HepG2 (cell line): ENCODE results near the gene MRPL27. TPM values are rescaled to one million over a fixed set of nuclear protein-coding genes. Genes with fewer than 3 reads are reported as not detected.
A peak's percentile ranks its signal among the peaks of the same experiment; 100 is the strongest.

Source experiments
- ASH2L ChIP-seq: fragments of 300-600, 200-600 bp; sonication (generic); IDR thresholded peaks from 2 replicates; pipeline ENCODE4 v1.7.0; 2017; ENCODE audit warnings: low read depth, mild to moderate bottlenecking, moderate library complexity, mixed read lengths, low read length; ENCODE audit not compliant: insufficient read length
- BORCS8-MEF2B ChIP-seq: sonication (generic); formaldehyde crosslinking; IDR thresholded peaks from 2 replicates; pipeline ENCODE4 v1.8.0; 2022; ENCODE audit warnings: mild to moderate bottlenecking, missing genetic modification reagents
- E2F2 ChIP-seq: sonication (generic); formaldehyde crosslinking; IDR thresholded peaks from 2 replicates; pipeline ENCODE4 v1.4.0; 2020; ENCODE audit warnings: missing genetic modification reagents, borderline replicate concordance
- ETS1 ChIP-seq: sonication (generic); formaldehyde crosslinking; IDR thresholded peaks from 2 replicates; pipeline ENCODE4 v1.4.0; 2020; ENCODE audit warnings: missing genetic modification reagents
- HMG20A ChIP-seq: IDR thresholded peaks from 2 replicates; pipeline ENCODE4 v1.6.1; 2016; ENCODE audit warnings: borderline replicate concordance
- ISL2 ChIP-seq: sonication (generic); formaldehyde crosslinking; IDR thresholded peaks from 2 replicates; pipeline ENCODE4 v1.5.0; 2020; ENCODE audit warnings: missing genetic modification reagents
- ISX ChIP-seq: sonication (generic); formaldehyde crosslinking; conservative IDR thresholded peaks from 2 replicates; pipeline ENCODE4 v1.5.0; 2020; ENCODE audit warnings: missing genetic modification reagents
- MAFK ChIP-seq, 2 experiments: IDR thresholded peaks in 1 of 2; conservative IDR thresholded peaks in 1 of 2; 2 replicates each; pipeline ENCODE4 v1.6.1; 2011; ENCODE audit warnings: improper control_type of control experiment in 2 of 2, low read length in 2 of 2
- MLLT10 ChIP-seq: sonication (generic); formaldehyde crosslinking; IDR thresholded peaks from 2 replicates; pipeline ENCODE4 v1.4.0; 2020; ENCODE audit warnings: missing genetic modification reagents
- NCOA5 ChIP-seq: sonication (generic); formaldehyde crosslinking; IDR thresholded peaks from 2 replicates; pipeline ENCODE4 v1.4.0; 2020; ENCODE audit warnings: missing genetic modification reagents
- RFX5 ChIP-seq: IDR thresholded peaks from 2 replicates; pipeline ENCODE4 v1.6.1; 2011; ENCODE audit warnings: low read depth, low read length, improper control_type of control experiment
- RFXAP ChIP-seq: sonication (generic); formaldehyde crosslinking; IDR thresholded peaks from 2 replicates; pipeline ENCODE4 v1.4.0; 2020; ENCODE audit warnings: missing genetic modification reagents, borderline replicate concordance
- ZNF10 ChIP-seq: sonication (generic); formaldehyde crosslinking; IDR thresholded peaks from 2 replicates; pipeline ENCODE4 v1.4.0; 2020; ENCODE audit warnings: mild to moderate bottlenecking, low read depth, missing genetic modification reagents, borderline replicate concordance
- ZNF230 ChIP-seq: sonication (generic); formaldehyde crosslinking; IDR thresholded peaks from 2 replicates; pipeline ENCODE4 v1.4.0; 2020; ENCODE audit warnings: mild to moderate bottlenecking, missing genetic modification reagents
- ZNF414 ChIP-seq: sonication (generic); formaldehyde crosslinking; IDR thresholded peaks from 2 replicates; pipeline ENCODE4 v1.5.0; 2020; ENCODE audit warnings: missing genetic modification reagents
- ZNF605 ChIP-seq: sonication (generic); formaldehyde crosslinking; IDR thresholded peaks from 2 replicates; pipeline ENCODE4 v1.8.0; 2022; ENCODE audit warnings: mild to moderate bottlenecking, missing genetic modification reagents
- ZNF788 ChIP-seq: sonication (generic); formaldehyde crosslinking; IDR thresholded peaks from 2 replicates; pipeline ENCODE4 v1.5.0; 2020; ENCODE audit warnings: mild to moderate bottlenecking, missing genetic modification reagents, borderline replicate concordance
- ZNF790 ChIP-seq: sonication (generic); formaldehyde crosslinking; IDR thresholded peaks from 2 replicates; pipeline ENCODE4 v1.8.0; 2022; ENCODE audit warnings: missing genetic modification reagents, mild to moderate bottlenecking, borderline replicate concordance
- ZNF83 ChIP-seq: sonication (generic); formaldehyde crosslinking; IDR thresholded peaks from 2 replicates; pipeline ENCODE4 v1.4.0; 2020; ENCODE audit warnings: missing genetic modification reagents, mild to moderate bottlenecking, borderline replicate concordance
- ZSCAN22 ChIP-seq: sonication (generic); formaldehyde crosslinking; IDR thresholded peaks from 2 replicates; pipeline ENCODE4 v1.4.0; 2020; ENCODE audit warnings: mild to moderate bottlenecking, missing genetic modification reagents
- ZSCAN9 ChIP-seq: IDR thresholded peaks from 2 replicates; pipeline ENCODE4 v1.6.1; 2016; ENCODE audit warnings: borderline replicate concordance
- polyA plus RNA-seq, 8 experiments: library from polyadenylated mRNA; depleted of rRNA in 3 of 8; stranded (reverse) in 7 of 8; unstranded in 1 of 8; fragments of >200 nt; fragmentation: Illumina TruSeq in 4 of 8; extraction: Trizol in 4 of 8; gene quantifications; 2 replicates each; pipeline versions ENCODE4 v1.2.1 to v1.2.3, GENCODE V29; 2011 to 2016; ENCODE audit warnings: low read depth in 4 of 8, missing spikeins in 1 of 8, mixed read lengths in 1 of 8; ENCODE audit not compliant: insufficient read depth in 1 of 8
- total RNA-seq, 5 experiments: library from RNA; depleted of rRNA; stranded (reverse); fragments of >200 nt; fragmentation: Illumina TruSeq; extraction: Trizol; gene quantifications; 2 replicates each; pipeline ENCODE4 v1.2.3, GENCODE V29; 2016; ENCODE audit warnings: low read depth in 1 of 5

The MRPL27 gene
- total and polyA plus RNA-seq, 2 of the 13 experiments (the other 11 are each of a cell fraction or from before 2014, with no cell fraction given): 137 to 217 TPM

- TF ChIP-seq ZNF83 (CRISPR knock-in tag) (peak; percentile 61; the same call in 1 of the 2 replicates), ISX (CRISPR knock-in tag) (no peak), ZNF605 (CRISPR knock-in tag) (no peak), NCOA5 (CRISPR knock-in tag) (no peak), ZNF10 (CRISPR knock-in tag) (no peak), BORCS8-MEF2B (no peak; the same call in 1 of the 2 replicates), ASH2L (no peak), MLLT10 (CRISPR knock-in tag) (no peak), ISL2 (CRISPR knock-in tag) (no peak), RFX5 (no peak), E2F2 (CRISPR knock-in tag) (no peak; the same call in 1 of the 2 replicates), ZSCAN9 (no peak), ZNF788 (CRISPR knock-in tag) (0 out of 2 replicates have a peak, but pooled peaks have one; percentile 38), ZNF414 (no peak), MAFK (conservative IDR thresholded peaks at IDR 0.05 in 1 of 2, IDR thresholded peaks at IDR 0.05 in 1 of 2; ENCODE audit: low read length in 2 of 2) (no peak), ZNF790 (CRISPR knock-in tag) (0 out of 2 replicates have a peak, but pooled peaks have one; percentile 17), ETS1 (CRISPR knock-in tag) (no peak), HMG20A (CRISPR knock-in tag) (no peak), RFXAP (CRISPR knock-in tag) (0 out of 2 replicates have a peak, but pooled peaks have one; percentile 1), ZNF230 (CRISPR knock-in tag) (no peak), ZSCAN22 (no peak)
Observed at GRCh38 chr17:50346313-50347116, 26.5 kb downstream of the MRPL27 start (continued).
